ENCODE results near the gene CFAP161.
"Not testable (repeated sequence)": the region's sequence is repeated elsewhere in the genome, so short reads cannot be mapped to it uniquely, and the experiment has no call there.

Gene CFAP161

DNA sequence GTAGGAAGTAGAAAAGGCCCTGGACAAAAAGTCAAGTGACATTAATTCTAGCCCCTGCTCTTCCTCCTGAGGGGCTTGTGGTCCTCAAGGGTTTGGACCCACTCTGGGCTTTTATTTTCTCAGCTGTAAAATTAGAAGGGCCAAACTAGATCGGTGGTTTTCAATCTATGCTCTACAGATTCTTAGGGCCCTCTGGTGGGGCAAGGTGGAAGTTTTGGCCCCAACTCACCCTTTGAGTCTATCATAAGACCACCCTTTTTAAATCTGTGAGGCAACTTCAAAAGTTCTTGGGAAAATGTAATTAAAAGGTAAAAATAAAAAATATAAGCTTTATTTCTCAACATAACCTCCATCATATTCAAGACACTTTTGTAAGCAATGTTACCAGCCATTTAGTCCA lies 25.6 kb upstream of the CFAP161 start:
- no peak for DNase-seq

DNA sequence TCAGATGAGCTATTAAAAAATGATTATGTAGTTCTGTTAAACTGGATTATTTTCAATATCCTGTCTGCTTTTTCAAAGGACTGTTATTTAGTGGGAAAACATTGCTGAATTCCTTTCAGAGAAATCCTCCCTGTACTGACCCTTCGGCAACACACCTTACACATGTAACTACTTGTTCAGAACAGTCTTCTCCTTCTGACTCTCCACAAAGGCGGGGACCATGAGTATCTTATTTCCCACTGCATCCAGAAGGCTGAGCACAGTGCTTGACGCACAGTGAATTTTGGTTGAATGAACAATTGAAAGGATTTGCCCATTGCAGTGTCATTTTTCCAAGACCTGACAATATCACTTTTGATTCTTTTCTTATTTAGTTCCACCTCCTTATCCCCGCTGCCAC lies 23.1 kb upstream of the CFAP161 start:
- DNase-seq: no peak

DNA sequence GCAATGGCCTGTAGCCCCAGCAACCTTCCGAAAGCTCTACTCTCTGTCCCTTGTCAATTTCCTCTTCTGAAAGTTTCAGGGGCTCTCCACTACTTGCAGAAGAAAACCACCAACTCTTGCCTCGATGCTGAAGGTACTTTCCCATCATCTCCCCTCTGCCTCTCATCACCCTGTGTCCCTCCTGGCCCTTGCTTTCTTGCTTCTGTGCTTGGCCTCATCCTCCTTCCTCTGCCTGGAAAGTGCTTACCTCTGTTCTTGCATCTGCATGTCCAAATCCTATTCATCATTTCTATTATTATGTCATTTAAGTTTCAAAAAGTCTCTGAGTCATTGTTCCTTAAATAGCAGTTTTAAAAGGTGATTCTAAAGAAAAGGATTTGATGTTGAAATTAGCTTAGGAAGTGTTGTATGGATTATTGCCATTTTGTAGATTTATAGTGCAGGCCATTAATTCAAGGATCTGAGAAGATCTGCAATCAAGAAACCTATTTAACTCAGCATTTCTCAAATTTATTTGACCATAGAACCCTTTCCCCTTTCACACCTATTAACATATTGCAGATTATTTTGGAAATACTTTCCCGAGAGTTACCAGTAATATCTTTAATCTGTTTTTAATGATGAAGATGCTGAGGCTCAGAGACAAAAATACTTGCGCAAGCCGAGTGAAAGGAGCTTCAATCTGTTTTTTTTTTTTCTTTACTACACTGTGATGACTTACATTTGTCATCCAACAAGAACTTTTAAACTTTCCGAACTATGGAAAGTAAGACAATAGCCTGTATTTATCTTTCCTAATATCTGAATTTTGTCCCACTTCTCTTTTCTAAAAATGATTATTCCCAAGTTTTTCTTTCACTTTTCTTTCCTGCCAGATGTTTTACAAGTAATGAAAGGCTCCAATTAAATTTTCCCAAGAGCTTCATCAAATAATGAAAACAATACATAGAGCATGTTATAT lies 22.3 kb upstream of the CFAP161 start:
- no peak for DNase-seq

- no peak for DNase-seq
These were observed 20.8 kb upstream of the CFAP161 start for GRCh38 chr15:81113204-81113657.

DNA sequence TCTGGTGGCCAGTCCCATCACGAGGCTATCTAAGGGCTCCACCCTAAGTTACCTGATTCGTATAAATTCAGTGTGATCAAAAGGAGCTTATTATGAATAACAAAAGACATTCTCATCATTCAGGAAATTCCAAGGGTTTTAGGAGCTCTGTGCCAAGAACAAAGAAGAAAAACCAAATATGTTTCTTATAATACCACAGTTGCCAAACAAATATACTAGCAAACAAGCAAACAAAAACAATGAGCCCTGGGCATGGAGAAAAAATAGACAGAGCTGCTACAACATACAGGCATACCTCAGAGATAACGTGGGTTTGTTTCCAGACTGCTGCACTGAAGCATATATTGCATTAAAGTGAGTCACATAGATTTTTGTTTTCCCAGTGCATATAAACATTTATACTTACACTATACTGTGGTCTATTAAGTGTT lies 20.2 kb upstream of the CFAP161 start:
- no peak for DNase-seq

DNA sequence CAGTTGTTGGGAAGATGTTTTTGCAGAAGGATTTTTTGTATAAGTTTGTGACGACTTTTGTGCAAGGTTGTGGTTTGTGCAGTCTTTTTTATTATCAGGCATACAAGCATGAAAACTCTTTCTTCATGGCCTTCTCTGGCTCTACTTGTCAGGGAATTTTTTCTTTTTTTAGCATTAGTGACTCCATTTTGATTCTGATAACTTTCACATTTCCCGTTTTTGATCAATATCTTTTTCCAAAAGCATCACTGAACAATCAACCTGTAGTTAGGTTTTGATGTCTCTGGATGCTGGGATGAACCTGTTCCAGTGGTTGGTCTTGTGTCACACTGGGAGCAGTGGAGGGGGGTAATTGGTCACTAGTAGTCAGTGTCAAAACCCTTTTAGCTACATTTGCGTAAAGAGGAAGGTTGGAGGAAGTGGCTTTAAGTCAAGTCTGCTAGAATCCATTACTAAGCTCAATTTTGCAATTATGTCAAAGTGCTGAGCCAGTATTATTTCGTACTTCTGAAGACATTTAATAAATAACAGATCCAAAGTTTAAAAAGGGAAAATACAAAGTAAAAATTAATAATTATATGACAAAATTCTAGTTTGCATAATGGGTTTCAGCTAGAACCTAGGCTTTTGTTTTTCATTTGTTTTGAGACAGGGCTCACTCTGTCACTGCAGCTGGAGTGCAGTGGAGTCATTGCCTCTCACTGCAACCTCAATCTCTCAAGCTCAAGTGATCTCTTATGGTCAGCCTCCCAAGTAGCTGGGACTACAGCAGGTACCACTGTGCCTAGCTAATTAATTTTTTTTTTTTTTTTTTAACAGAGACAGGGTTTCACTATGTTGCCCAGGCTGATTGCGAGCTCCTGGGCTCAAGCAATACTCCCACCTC lies 18.8 kb upstream of the CFAP161 start:
- no peak for DNase-seq

GRCh38 chr15:81117136-81117535 lies 16.9 kb upstream of the CFAP161 start:
- no peak for DNase-seq

GRCh38 chr15:81117581-81117980 lies 16.5 kb upstream of the CFAP161 start:
- DNase-seq: no peak

GRCh38 chr15:81118361-81118760 lies 15.7 kb upstream of the CFAP161 start:
- no peak for DNase-seq

GRCh38 chr15:81120069-81120468 lies 14.0 kb upstream of the CFAP161 start:
- no peak for DNase-seq

GRCh38 chr15:81126892-81127291 lies 7.2 kb upstream of the CFAP161 start:
- DNase-seq: no peak

GRCh38 chr15:81141478-81141877 lies 7.4 kb downstream of the CFAP161 start:
- DNase-seq: not testable (repeated sequence)

DNA sequence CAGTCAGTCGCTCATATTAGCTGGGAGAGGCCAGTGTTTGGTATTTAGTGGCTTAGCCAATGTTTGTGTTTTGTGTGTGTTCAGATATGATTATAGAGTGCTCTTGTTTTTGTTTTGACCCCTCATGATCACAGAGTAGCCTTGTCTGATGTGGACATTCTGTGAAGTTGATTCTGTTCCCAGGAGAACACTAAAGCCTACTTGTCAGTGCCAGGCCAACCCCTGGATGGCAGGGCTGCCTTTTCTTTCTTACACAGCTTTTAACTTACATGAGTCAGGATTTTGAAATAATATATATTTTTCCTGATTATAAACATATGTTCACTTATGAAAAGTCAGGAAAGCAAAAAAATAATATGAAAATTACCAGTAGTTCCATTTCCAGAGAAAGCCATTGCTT lies 11.9 kb downstream of the CFAP161 start:
- DNase-seq: no peak

DNA sequence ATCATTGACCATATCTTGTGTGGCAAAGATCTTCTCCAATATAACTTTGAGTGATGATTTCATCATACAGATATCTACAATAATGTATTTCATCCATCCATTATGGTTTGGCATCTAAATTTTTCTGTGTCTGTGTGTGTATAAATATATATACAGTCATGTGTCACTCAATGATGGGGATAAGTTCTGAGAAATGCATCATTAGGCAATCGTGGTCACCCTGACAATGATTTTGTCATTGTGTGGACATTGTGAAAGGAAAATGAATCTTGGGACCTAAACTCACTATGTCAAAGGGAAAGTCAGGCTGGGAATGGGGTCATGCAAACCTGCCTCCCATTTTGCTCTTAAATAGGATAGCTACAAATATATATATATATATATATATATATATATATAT lies 12.4 kb downstream of the CFAP161 start:
- DNase-seq: no peak

DNA sequence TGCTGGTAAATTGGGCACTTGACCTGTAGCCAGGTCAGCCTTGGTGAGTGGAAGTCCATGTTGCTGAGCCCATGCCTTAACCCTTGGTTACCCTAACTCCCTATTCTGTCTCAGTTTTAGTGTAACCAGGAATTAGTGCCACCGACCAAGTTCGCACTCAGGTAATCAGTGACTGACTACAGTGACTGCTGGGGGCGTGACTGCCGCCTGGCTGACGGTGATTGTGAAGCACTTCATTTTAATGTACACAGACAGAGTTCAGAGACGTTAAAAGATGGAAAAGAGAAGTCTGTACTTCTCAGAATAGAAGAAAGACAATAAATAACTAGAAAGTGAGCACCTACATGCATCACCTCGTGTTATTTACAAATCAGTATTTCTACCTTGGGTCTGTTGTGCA lies 17.3 kb downstream of the CFAP161 start:
- no peak for DNase-seq

- DNase-seq: no peak
These were observed 18.3 kb downstream of the CFAP161 start for GRCh38 chr15:81152339-81152738.

GRCh38 chr15:81152799-81153198 lies 18.7 kb downstream of the CFAP161 start:
- DNase-seq: no peak

DNA sequence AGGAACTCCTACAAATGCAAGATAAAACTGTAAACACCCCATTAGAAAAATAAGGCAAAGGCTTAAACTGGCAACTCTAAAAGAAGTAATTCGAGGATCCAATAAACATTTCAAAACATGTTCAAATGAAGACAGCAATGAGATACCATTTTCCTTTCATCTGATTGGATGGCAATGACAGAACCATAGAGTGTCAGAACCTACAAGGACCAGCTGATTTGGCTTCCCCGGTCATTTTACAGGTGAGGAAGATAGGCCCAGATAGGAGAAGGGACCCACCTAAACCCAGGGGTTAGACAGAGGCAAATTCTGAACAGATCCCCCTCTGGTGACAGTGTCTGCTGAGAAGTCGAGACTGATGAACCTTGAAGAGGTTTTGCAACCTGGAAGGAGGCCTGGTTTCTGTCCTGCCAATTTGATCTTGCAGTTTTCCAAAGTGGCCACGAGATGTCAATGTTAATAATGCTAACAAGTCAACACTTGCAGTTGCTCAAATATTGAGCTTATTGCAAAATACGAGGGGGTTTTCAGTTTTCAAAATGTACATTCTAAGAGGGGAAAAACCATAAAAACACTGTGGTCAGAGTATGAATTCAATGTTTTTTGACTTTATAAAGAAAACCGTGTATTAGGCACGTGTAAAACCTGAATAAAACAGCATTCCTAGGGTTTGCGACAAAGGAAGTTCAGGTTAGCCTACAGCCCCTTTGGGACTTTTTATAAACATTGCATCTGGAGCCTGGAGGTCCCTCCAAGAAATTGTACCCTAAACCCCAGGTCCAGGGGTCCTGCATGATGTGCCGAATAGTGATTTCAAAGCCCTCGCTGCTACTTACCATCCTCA lies 21.5 kb downstream of the CFAP161 start:
- DNase-seq: no peak

DNA sequence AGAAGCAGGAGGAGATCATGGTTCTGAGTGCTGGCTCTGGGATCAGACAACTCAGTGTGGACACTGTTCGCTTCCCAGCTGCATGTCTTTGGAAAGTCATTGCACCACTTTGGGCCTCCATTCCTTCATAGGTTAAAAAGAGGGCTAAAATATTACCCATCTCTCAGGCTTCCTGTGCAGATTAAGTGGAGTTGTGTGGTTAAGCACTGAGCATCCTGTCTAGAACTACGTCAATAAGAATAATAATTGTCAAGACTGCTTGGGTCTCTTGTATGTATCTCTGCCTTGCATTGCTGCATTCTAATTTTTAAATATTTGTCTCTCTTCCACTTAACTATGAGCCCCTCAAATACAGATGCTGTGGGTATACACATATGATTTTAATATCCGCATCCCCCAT lies 22.3 kb downstream of the CFAP161 start:
- no peak for DNase-seq

DNA sequence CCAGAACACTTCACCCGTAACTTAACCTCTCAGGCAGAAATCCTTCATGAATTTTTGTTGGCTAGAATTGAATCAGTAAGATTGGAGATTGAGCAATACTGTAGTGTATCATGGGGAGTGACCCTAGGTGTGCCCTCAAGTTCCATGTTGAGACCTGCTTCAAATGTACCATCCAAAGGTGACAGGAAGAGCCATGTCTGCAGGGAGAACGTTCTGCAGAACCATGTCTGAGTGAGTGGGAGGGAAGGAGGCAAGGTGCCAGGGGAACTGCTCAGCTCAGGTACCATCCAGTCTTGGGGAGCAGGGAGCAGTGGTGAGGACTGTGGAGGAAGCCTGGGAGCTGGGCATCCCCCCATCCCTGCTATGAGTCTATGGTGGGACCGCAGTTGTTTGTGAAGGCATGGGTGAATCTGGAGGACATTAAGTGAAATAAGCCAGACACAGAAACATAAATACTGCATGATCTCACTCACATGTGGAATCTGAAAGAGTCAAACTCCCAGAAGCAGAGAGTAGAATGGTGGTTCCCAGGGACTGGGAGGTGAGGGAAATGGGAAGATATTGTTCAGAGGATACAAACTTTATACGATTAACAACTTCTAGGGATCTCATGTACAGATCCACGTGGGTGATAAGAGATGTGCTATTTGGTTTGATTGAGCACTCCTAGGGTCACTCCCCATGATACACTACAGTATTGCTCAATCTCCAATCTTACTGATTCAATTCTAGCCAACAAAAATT lies 23.3 kb downstream of the CFAP161 start:
- DNase-seq: no peak

DNA sequence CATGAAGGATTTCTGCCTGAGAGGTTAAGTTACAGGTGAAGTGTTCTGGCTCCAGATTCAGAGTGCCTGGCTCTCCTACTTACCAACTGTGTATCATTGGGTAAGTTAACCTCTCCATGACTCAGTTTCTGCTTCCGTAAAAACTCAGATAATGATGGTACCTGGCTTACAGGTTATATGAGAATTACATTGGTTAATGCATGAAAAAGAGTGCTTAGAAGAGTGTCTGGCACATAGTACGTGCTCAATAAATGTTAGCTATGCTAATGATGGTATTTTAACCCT lies 23.8 kb downstream of the CFAP161 start:
- DNase-seq: no peak

- not testable (repeated sequence) for DNase-seq
These were observed 24.5 kb downstream of the CFAP161 start for GRCh38 chr15:81158561-81158960.
